Activated CD8-positive, alpha-beta T cell treated with anti-CD3 and anti-CD28 coated beads for 36 hours (primary cell): ENCODE data around the gene BBIP1. TPM values are rescaled to one million over a fixed set of nuclear protein-coding genes. Genes with fewer than 3 reads are reported as not detected.

Source experiments
- ATAC-seq: fragments of 200-7000 bp; cut with Tn5 transposase; one replicate; pipeline ENCODE4 v1.10.0; 2021; ENCODE audit warnings: mild to moderate bottlenecking, moderate library complexity
- CTCF ChIA-PET: fragments of 350-600 bp; sonication (Branson Sonifier 250); formaldehyde crosslinking; loops from one replicate; lab custom pipeline; 2021; ENCODE audit warnings: antibody characterized with exemption; lab: Charles Lee
- POLR2A ChIA-PET: fragments of 350-600 bp; sonication (Branson Sonifier 250); formaldehyde crosslinking; loops from one replicate; lab custom pipeline; 2021; ENCODE audit warnings: antibody characterized with exemption; lab: Charles Lee
- DNase-seq: peaks from one replicate; pipeline ENCODE4 v3.0.0-alpha.2; 2020
- H3K27ac Mint-ChIP-seq: one replicate; pipeline ENCODE4 v1.8.0; 2021; ENCODE audit warnings: mild to moderate bottlenecking, mixed read lengths
- H3K27me3 Mint-ChIP-seq: one replicate; pipeline ENCODE4 v1.8.0; 2021; ENCODE audit warnings: mixed read lengths
- H3K36me3 Mint-ChIP-seq: one replicate; pipeline ENCODE4 v1.8.0; 2021; ENCODE audit warnings: low read depth, mixed read lengths
- H3K4me1 Mint-ChIP-seq: one replicate; pipeline ENCODE4 v1.8.0; 2021; ENCODE audit warnings: low read depth, mixed read lengths
- H3K4me3 Mint-ChIP-seq: one replicate; pipeline ENCODE4 v1.8.0; 2021; ENCODE audit warnings: mild to moderate bottlenecking, moderate library complexity, mixed read lengths
- H3K9me3 Mint-ChIP-seq: one replicate; pipeline ENCODE4 v1.8.0; 2021; ENCODE audit warnings: mixed read lengths
- intact Hi-C: fragments of 100-400 bp; cut with micrococcal nuclease; formaldehyde crosslinking; loops from one replicate; pipeline ENCODE4 v1.10.0; 2022
- total RNA-seq, 2 experiments: library from RNA; stranded (reverse); gene quantifications; one replicate each; pipeline ENCODE4 v1.2.3, GENCODE V29; 2021
- TF ChIP-seq, protein P1 (sequence below): fragments of 200-600 bp; IDR thresholded peaks from one replicate; pipeline ENCODE4 v1.8.0; 2022; ENCODE audit warnings: antibody characterized with exemption, mild to moderate bottlenecking

The BBIP1 gene
- total RNA-seq, 2 experiments from 2014 or later, result 41.2 to 44.4 TPM

DNA sequence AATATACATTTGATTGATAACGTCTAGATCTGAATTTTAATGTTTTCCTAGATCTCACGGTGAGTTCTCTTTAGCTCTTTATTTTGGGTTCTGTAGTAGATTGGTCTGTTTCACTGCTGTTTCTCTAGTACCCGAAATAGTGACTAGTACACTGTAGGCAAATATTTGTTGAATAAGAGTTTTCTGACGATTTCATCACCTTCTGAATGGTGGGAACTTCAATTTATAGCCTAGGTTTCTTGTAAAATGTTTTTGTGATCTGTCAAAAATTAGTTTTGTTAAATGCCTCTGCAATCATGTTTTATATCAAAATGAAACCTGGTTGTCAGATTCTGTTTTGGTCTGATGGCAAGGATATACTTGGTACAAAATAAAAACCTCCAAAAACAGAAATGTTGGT, 37.1 kb downstream of the BBIP1 start:
- TF ChIP-seq, protein P1, sequence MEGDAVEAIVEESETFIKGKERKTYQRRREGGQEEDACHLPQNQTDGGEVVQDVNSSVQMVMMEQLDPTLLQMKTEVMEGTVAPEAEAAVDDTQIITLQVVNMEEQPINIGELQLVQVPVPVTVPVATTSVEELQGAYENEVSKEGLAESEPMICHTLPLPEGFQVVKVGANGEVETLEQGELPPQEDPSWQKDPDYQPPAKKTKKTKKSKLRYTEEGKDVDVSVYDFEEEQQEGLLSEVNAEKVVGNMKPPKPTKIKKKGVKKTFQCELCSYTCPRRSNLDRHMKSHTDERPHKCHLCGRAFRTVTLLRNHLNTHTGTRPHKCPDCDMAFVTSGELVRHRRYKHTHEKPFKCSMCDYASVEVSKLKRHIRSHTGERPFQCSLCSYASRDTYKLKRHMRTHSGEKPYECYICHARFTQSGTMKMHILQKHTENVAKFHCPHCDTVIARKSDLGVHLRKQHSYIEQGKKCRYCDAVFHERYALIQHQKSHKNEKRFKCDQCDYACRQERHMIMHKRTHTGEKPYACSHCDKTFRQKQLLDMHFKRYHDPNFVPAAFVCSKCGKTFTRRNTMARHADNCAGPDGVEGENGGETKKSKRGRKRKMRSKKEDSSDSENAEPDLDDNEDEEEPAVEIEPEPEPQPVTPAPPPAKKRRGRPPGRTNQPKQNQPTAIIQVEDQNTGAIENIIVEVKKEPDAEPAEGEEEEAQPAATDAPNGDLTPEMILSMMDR, result no peak
- no peak for ATAC-seq
- H3K27me3 Mint-ChIP-seq, result no peaks in the 10 kb centered on the region
- POLR2A ChIA-PET, result interaction anchor here (1.0 to 2.3 kb wide), 3 partner anchors 9 to 24 kb away, joined by 4 to 9 read pairs (median 5); no protein-coding TSS in a partner anchor
- H3K27ac Mint-ChIP-seq, result peak overlapping the region; percentile 71
- no peaks in the 10 kb centered on the region for H3K9me3 Mint-ChIP-seq
- intact Hi-C loops, result no loop called here
- DNase-seq, result no peak
- H3K4me1 Mint-ChIP-seq, result peaks cover 75% of the 10 kb centered on the region
- peaks cover 67% of the 10 kb centered on the region for H3K36me3 Mint-ChIP-seq
- peak overlapping the region; percentile 53 for H3K4me3 Mint-ChIP-seq
- CTCF ChIA-PET, result interaction anchor here (1.0 to 3.0 kb wide), 8 partner anchors 9 to 136 kb away, joined by 3 to 18 read pairs (median 4); partner anchors contain the start of gene PDCD4

DNA sequence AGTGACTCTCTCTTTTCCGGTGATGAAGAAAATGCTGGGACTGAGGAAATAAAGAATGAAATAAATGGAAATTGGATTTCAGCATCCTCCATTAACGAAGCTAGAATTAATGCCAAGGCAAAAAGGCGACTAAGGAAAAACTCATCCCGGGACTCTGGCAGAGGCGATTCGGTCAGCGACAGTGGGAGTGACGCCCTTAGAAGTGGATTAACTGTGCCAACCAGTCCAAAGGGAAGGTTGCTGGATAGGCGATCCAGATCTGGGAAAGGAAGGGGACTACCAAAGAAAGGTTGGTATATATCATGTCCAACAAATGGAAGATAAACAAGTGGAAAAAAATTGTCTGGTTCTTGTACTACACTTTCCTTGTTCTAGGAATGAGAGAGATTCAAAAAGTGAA, 37.7 kb downstream of the BBIP1 start:
- ChIA-PET POLR2A (interaction anchor here (0.9 to 2.3 kb wide), 2 partner anchors 24 to 39 kb away, joined by 4 to 9 read pairs; no protein-coding TSS in a partner anchor), CTCF (interaction anchor here (1.3 to 3.0 kb wide), 4 partner anchors 9 to 78 kb away, joined by 3 to 18 read pairs (median 6); partner anchors contain the start of gene PDCD4)
- H3K4me3 Mint-ChIP-seq, result peak overlapping the region; percentile 32
- H3K9me3 Mint-ChIP-seq, result no peaks in the 10 kb centered on the region
- H3K27ac Mint-ChIP-seq, result peak overlapping the region; percentile 66
- H3K36me3 Mint-ChIP-seq, result peaks cover 66% of the 10 kb centered on the region
- ATAC-seq (no peak), DNase-seq (no peak)
- TF ChIP-seq, protein P1, result no peak
- peaks cover 77% of the 10 kb centered on the region for H3K4me1 Mint-ChIP-seq
- H3K27me3 Mint-ChIP-seq, result no peaks in the 10 kb centered on the region
- intact Hi-C loops, result no loop called here

DNA sequence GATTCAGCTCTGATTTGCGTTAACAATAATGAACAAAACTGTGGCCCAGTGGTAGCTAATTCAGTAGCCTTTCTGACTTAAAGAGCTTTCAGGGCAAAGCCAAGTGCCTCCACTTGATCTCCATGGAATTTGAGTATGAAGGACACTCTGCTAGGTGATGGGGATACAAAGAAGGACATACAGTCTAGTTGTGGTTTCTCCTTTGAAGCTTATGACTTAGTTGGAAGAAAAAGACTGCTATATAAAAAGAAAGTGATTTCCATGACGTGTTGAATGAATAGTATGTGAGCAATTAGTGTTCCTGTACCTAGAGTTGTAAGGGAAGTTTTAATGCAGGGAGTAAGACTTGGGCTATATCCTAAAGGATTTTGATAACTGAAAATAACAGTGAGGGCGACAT, 39.0 kb downstream of the BBIP1 start:
- Mint-ChIP-seq H3K27ac (peak overlapping the region; percentile 11), H3K27me3 (no peaks in the 10 kb centered on the region), H3K36me3 (peaks cover 67% of the 10 kb centered on the region), H3K9me3 (no peaks in the 10 kb centered on the region), H3K4me3 (no peak overlapping the region), H3K4me1 (peaks cover 77% of the 10 kb centered on the region)
- no peak for DNase-seq
- peak; percentile 25 for ATAC-seq
- CTCF ChIA-PET, result interaction anchor here (0.6 to 2.7 kb wide), 8 partner anchors 10 to 271 kb away, joined by 3 to 8 read pairs (median 4); no protein-coding TSS in a partner anchor
- POLR2A ChIA-PET, result interaction anchor here (0.7 to 1.3 kb wide), 5 partner anchors 13 to 59 kb away, joined by 3 to 5 read pairs (median 4); no protein-coding TSS in a partner anchor
- intact Hi-C loops, result no loop called here
- TF ChIP-seq, protein P1, result no peak

DNA sequence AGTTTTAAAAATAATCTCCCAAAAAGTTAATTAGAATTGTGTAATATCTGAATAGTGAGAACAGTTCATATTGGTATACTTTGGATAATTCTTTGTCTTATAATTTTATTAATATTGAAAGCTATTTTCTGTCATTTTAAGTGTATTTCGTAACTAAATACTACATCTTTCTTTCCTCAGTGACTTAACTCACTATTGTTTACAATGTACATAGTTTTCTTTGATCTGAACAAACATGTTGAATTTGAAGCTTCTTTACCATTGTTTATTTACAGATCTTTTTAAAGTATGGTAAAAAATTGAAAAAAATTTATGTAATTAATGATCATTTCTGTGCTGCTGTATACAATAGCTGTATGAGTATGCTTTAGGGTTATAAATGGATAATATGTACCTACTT, 42.2 kb downstream of the BBIP1 start:
- H3K4me1 Mint-ChIP-seq, result peaks cover 58% of the 10 kb centered on the region
- TF ChIP-seq, protein P1, result no peak
- ATAC-seq (no peak), DNase-seq (no peak)
- intact Hi-C loops, result loop anchor here (10.0 kb wide), 1 partner anchor 262 kb away; no protein-coding TSS in a partner anchor
- ChIA-PET POLR2A (interaction anchor here (1.2 to 1.8 kb wide), 3 partner anchors 10 to 24 kb away, joined by 3 to 7 read pairs (median 5); no protein-coding TSS in a partner anchor), CTCF (interaction anchor here (0.9 to 1.8 kb wide), 6 partner anchors 9 to 129 kb away, joined by 3 to 5 read pairs (median 3); no protein-coding TSS in a partner anchor)
- peak overlapping the region; percentile 53 for H3K27ac Mint-ChIP-seq
- H3K27me3 Mint-ChIP-seq, result no peaks in the 10 kb centered on the region
- H3K36me3 Mint-ChIP-seq, result peaks cover 52% of the 10 kb centered on the region
- no peak overlapping the region for H3K4me3 Mint-ChIP-seq
- H3K9me3 Mint-ChIP-seq, result no peaks in the 10 kb centered on the region

DNA sequence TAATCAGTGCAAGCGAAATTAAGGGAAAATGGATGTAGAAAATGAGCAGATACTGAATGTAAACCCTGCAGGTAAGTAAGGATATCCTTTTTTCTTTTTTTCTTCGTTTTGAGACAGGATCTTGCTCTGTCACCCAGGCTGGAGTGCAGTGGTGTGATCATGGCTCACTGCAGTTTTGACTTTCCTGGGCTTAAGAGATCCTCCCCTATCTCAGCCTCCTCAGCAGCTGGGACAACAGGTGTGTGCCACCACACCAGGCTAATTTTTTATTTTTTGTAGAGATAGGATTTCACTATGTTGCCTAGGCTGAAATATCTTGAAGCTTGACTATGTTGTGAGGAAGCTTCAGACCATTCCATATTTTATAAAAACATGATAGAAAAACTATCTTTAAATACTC, 43.0 kb downstream of the BBIP1 start:
- Mint-ChIP-seq H3K27ac (peak overlapping the region; percentile 69), H3K4me3 (peak overlapping the region; percentile 42), H3K36me3 (peaks cover 46% of the 10 kb centered on the region), H3K27me3 (no peaks in the 10 kb centered on the region), H3K9me3 (no peaks in the 10 kb centered on the region), H3K4me1 (peaks cover 54% of the 10 kb centered on the region)
- ChIA-PET POLR2A (interaction anchor here (0.7 to 1.8 kb wide), 6 partner anchors 8 to 31 kb away, joined by 3 to 7 read pairs (median 4); no protein-coding TSS in a partner anchor), CTCF (interaction anchor here (0.9 to 1.8 kb wide), 6 partner anchors 9 to 72 kb away, joined by 3 to 5 read pairs (median 3); no protein-coding TSS in a partner anchor)
- ATAC-seq (no peak), DNase-seq (no peak)
- intact Hi-C loops, result loop anchor here (10.0 kb wide), 1 partner anchor 261 kb away; no protein-coding TSS in a partner anchor
- TF ChIP-seq, protein P1, result no peak
